GM10266 (cell line): ENCODE measurements around the gene BBS9.

Source experiments
- DNase-seq: peaks from one replicate; pipeline ENCODE4 v3.0.0; 2012; ENCODE audit errors: extremely low spot score
- CTCF ChIP-seq: IDR thresholded peaks from 2 replicates; pipeline ENCODE4 v1.5.1; 2012; ENCODE audit warnings: mild to moderate bottlenecking, low read depth; ENCODE audit not compliant: control insufficient read depth, insufficient read depth; ENCODE audit errors: missing control alignments

Gene BBS9

GRCh38 chr7:33578166-33578565 is 448.8 kb downstream of the BBS9 start:
- DNase-seq, result no peak

GRCh38 chr7:33578881-33579672 is 449.7 kb downstream of the BBS9 start:
- no peak for DNase-seq
- TF ChIP-seq CTCF, result no peak

More at GRCh38 chr7:33578166-33578565, 448.8 kb downstream of the BBS9 start:
- no peak for TF ChIP-seq CTCF

GRCh38 chr7:33579673-33579960 is 450.3 kb downstream of the BBS9 start:
- DNase-seq, result no peak
- TF ChIP-seq CTCF, result no peak

- DNase-seq, result no peak
Observed at GRCh38 chr7:33581236-33581635, 451.9 kb downstream of the BBS9 start.

GRCh38 chr7:33582104-33582503 is 452.7 kb downstream of the BBS9 start:
- no peak for DNase-seq
- no peak for TF ChIP-seq CTCF

More at GRCh38 chr7:33581236-33581635, 451.9 kb downstream of the BBS9 start:
- TF ChIP-seq CTCF, result no peak

- TF ChIP-seq CTCF, result no peak
- DNase-seq, result no peak
Observed at GRCh38 chr7:33582533-33582932, 453.2 kb downstream of the BBS9 start.

GRCh38 chr7:33589911-33590310 is 460.5 kb downstream of the BBS9 start:
- TF ChIP-seq CTCF, result no peak
- DNase-seq, result no peak
